H1 (cell line): ENCODE data around the gene FOXC2. TPM values are rescaled to one million over a fixed set of nuclear protein-coding genes. Genes with fewer than 3 reads are reported as not detected.

ENCODE experiments used
- CTCF ChIA-PET: fragments of 300-600 bp; sonication (Branson Sonifier 250); formaldehyde crosslinking; loops from one replicate; lab custom pipeline; 2021; ENCODE audit not compliant: partially characterized antibody; lab: Charles Lee
- POLR2A ChIA-PET: fragments of 300-600 bp; sonication (Branson Sonifier 250); formaldehyde crosslinking; loops from one replicate; lab custom pipeline; 2021; ENCODE audit warnings: inconsistent platforms; ENCODE audit not compliant: partially characterized antibody; lab: Charles Lee
- DNase-seq, 2 experiments: peaks; one replicate each; pipeline versions ENCODE4 v3.0.0 to v3.0.0-alpha.2; 2010 to 2022; ENCODE audit warnings: low spot score in 2 of 2, low read depth in 1 of 2, mixed read lengths in 1 of 2
- FAIRE-seq: peaks from 2 replicates; lab custom pipeline; 2011; peaks lifted over from hg19 to GRCh38; lab: Jason Lieb, UNC
- H2AFZ ChIP-seq: 2 replicates; pipeline ENCODE4 v1.8.1; 2012; ENCODE audit warnings: low read length, inconsistent platforms
- H2AK5ac ChIP-seq: 2 replicates; pipeline ENCODE4 v1.6.1; 2013; ENCODE audit warnings: low read depth, low read length
- H2BK120ac ChIP-seq: replicated peaks from 2 replicates; pipeline ENCODE3; 2013; ENCODE audit warnings: low read depth, low read length, inconsistent platforms
- H2BK12ac ChIP-seq: 2 replicates; pipeline ENCODE4 v1.6.1; 2013; ENCODE audit warnings: low read depth, low read length
- H2BK15ac ChIP-seq: 2 replicates; pipeline ENCODE4 v1.6.1; 2013; ENCODE audit warnings: low read length
- H2BK20ac ChIP-seq: 2 replicates; pipeline ENCODE4 v1.6.1; 2013; ENCODE audit warnings: low read length
- H2BK5ac ChIP-seq: 2 replicates; pipeline ENCODE4 v1.6.1; 2013; ENCODE audit warnings: low read depth, low read length
- H3K14ac ChIP-seq: 2 replicates; pipeline ENCODE4 v1.6.1; 2013; ENCODE audit warnings: inconsistent platforms; ENCODE audit not compliant: insufficient read length
- H3K18ac ChIP-seq: 2 replicates; pipeline ENCODE4 v1.6.1; 2013; ENCODE audit warnings: low read length; ENCODE audit errors: extremely low read depth
- H3K23ac ChIP-seq: 2 replicates; pipeline ENCODE4 v1.6.1; 2013; ENCODE audit warnings: inconsistent platforms; ENCODE audit not compliant: insufficient read length
- H3K23me2 ChIP-seq: 2 replicates; pipeline ENCODE4 v1.6.1; 2013; ENCODE audit warnings: low read depth, low read length
- H3K27ac ChIP-seq: 2 replicates; pipeline ENCODE4 v1.6.1; 2011; ENCODE audit warnings: low read depth, low read length, inconsistent platforms
- H3K27me3 ChIP-seq, 4 experiments: replicated peaks in 1 of 4; 1 replicate in 1 of 4; 2 replicates in 3 of 4; pipeline versions ENCODE4 v1.6.1 to v1.8.1; 2011 to 2013; ENCODE audit warnings: low read length in 3 of 4, mild to moderate bottlenecking in 3 of 4, inconsistent platforms in 2 of 4, mixed read lengths in 2 of 4, moderate library complexity in 1 of 4; ENCODE audit not compliant: control insufficient read depth in 3 of 4, insufficient read depth in 3 of 4; ENCODE audit errors: extremely low read depth in 1 of 4
- H3K36me3 ChIP-seq, 4 experiments: 2 replicates each; pipeline versions ENCODE4 v1.6.1 to v1.8.1; 2011 to 2013; ENCODE audit warnings: mild to moderate bottlenecking in 4 of 4, low read length in 3 of 4, moderate library complexity in 2 of 4, control low read depth in 1 of 4, inconsistent platforms in 1 of 4; ENCODE audit not compliant: insufficient read depth in 4 of 4, control insufficient read depth in 2 of 4
- H3K4ac ChIP-seq: replicated peaks from 2 replicates; pipeline ENCODE3; 2013; ENCODE audit warnings: low read length, low read depth, mixed read lengths, inconsistent platforms; ENCODE audit not compliant: insufficient read length
- H3K4me1 ChIP-seq, 4 experiments: replicated peaks in 1 of 4; 1 replicate in 1 of 4; 2 replicates in 3 of 4; pipeline versions ENCODE4 v1.6.1 to v1.8.1; 2011 to 2013; ENCODE audit warnings: low read length in 3 of 4, inconsistent platforms in 2 of 4, mixed read lengths in 1 of 4; ENCODE audit not compliant: insufficient read depth in 4 of 4, control insufficient read depth in 3 of 4
- H3K4me2 ChIP-seq, 2 experiments: 2 replicates each; pipeline versions ENCODE4 v1.6.1 to v1.8.1; 2011 to 2013; ENCODE audit warnings: low read depth in 2 of 2, low read length in 2 of 2, control low read depth in 1 of 2, inconsistent platforms in 1 of 2, mild to moderate bottlenecking in 1 of 2; ENCODE audit not compliant: insufficient read depth in 1 of 2
- H3K4me3 ChIP-seq, 4 experiments: fragments of 200-600, 300-600 bp in 1 of 4; sonication (generic), shearing (Covaris generic), sonication (Bioruptor Twin) in 1 of 4; 2 replicates each; pipeline versions ENCODE4 v1.5.1 to v1.8.1; 2011 to 2016; ENCODE audit warnings: low read length in 4 of 4, low read depth in 3 of 4, control low read depth in 2 of 4, inconsistent platforms in 2 of 4, mild to moderate bottlenecking in 2 of 4, mixed read lengths in 1 of 4, moderate library complexity in 1 of 4; ENCODE audit not compliant: insufficient read depth in 2 of 4; ENCODE audit errors: extremely low read depth in 1 of 4
- H3K56ac ChIP-seq: replicated peaks from 2 replicates; pipeline ENCODE3; 2013; ENCODE audit warnings: low read depth, mild to moderate bottlenecking, mixed read lengths, low read length, inconsistent platforms; ENCODE audit not compliant: insufficient read length
- H3K79me1 ChIP-seq: 2 replicates; pipeline ENCODE4 v1.6.1; 2013; ENCODE audit warnings: low read depth, low read length, control low read depth
- H3K79me2 ChIP-seq, 2 experiments: 2 replicates each; pipeline versions ENCODE4 v1.6.1 to v1.8.1; 2012 to 2013; ENCODE audit warnings: low read length in 2 of 2, mild to moderate bottlenecking in 2 of 2, inconsistent platforms in 1 of 2; ENCODE audit not compliant: insufficient read depth in 2 of 2, control insufficient read depth in 1 of 2
- H3K9ac ChIP-seq, 4 experiments: replicated peaks in 1 of 4; 1 replicate in 1 of 4; 2 replicates in 3 of 4; pipeline versions ENCODE4 v1.6.1 to v1.8.1; 2011 to 2013; ENCODE audit warnings: low read depth in 3 of 4, low read length in 3 of 4, control low read depth in 2 of 4, mild to moderate bottlenecking in 2 of 4, moderate library complexity in 2 of 4, inconsistent platforms in 1 of 4; ENCODE audit errors: extremely low read depth in 1 of 4
- H3K9me3 ChIP-seq, 2 experiments: 2 replicates each; pipeline versions ENCODE4 v1.6.1 to v1.8.1; 2012 to 2013; ENCODE audit warnings: mild to moderate bottlenecking in 2 of 2, moderate library complexity in 2 of 2, control low read depth in 1 of 2, inconsistent platforms in 1 of 2, low read depth in 1 of 2, low read length in 1 of 2, mixed read lengths in 1 of 2; ENCODE audit not compliant: insufficient read depth in 2 of 2
- H4K20me1 ChIP-seq, 2 experiments: replicated peaks in 1 of 2; 2 replicates each; pipeline versions ENCODE3 to v1.8.1; 2011 to 2013; ENCODE audit warnings: inconsistent platforms in 2 of 2, low read length in 2 of 2, mild to moderate bottlenecking in 1 of 2; ENCODE audit not compliant: insufficient read depth in 2 of 2, control insufficient read depth in 1 of 2
- H4K5ac ChIP-seq: 2 replicates; pipeline ENCODE4 v1.6.1; 2013; ENCODE audit warnings: low read length, low read depth, mixed read lengths, inconsistent platforms; ENCODE audit not compliant: insufficient read length
- H4K8ac ChIP-seq: 2 replicates; pipeline ENCODE4 v1.8.0; 2013; ENCODE audit warnings: mild to moderate bottlenecking, moderate library complexity, low read length, inconsistent platforms; ENCODE audit not compliant: insufficient read depth; ENCODE audit errors: extremely low read depth
- H4K91ac ChIP-seq: replicated peaks from 2 replicates; pipeline ENCODE3; 2013; ENCODE audit warnings: low read length, mixed read lengths, inconsistent platforms; ENCODE audit not compliant: insufficient read length
- CTBP2 ChIP-seq: IDR thresholded peaks from 2 replicates; pipeline ENCODE4 v1.7.0; 2011; ENCODE audit warnings: borderline replicate concordance, mild to moderate bottlenecking, moderate library complexity, mixed read lengths, low read length; ENCODE audit not compliant: insufficient read depth, insufficient read length
- GABPA ChIP-seq: IDR thresholded peaks from 2 replicates; pipeline ENCODE4 v1.6.1; 2011; ENCODE audit warnings: mild to moderate bottlenecking, low read length, moderate library complexity, borderline replicate concordance; ENCODE audit not compliant: insufficient read depth
- PHF8 ChIP-seq: fragments of 200-600 bp; sonication (generic); conservative IDR thresholded peaks from 2 replicates; pipeline ENCODE4 v1.7.1; 2012; ENCODE audit warnings: low read depth, mild to moderate bottlenecking, inconsistent platforms, low read length, moderate library complexity
- RNF2 ChIP-seq: fragments of 200-900, 300-1000 bp; sonication (generic); IDR thresholded peaks from 2 replicates; pipeline ENCODE4 v1.7.1; 2016; ENCODE audit warnings: borderline replicate concordance, low read depth, mild to moderate bottlenecking, antibody characterized with exemption, low read length; ENCODE audit not compliant: poor library complexity, severe bottlenecking; ENCODE audit errors: missing control alignments
- SIN3A ChIP-seq, 2 experiments: IDR thresholded peaks in 1 of 2; conservative IDR thresholded peaks in 1 of 2; 2 replicates each; pipeline ENCODE4 v1.6.1; 2011 to 2012; ENCODE audit warnings: low read length in 2 of 2, improper control_type of control experiment in 1 of 2, low read depth in 1 of 2, mild to moderate bottlenecking in 1 of 2
- SIX5 ChIP-seq: IDR thresholded peaks from 2 replicates; pipeline ENCODE4 v1.6.1; 2011; ENCODE audit warnings: mild to moderate bottlenecking, low read depth, low read length
- SP2 ChIP-seq: IDR thresholded peaks from 2 replicates; pipeline ENCODE4 v1.6.1; 2012; ENCODE audit warnings: mild to moderate bottlenecking, low read length, inconsistent platforms
- TEAD4 ChIP-seq: IDR thresholded peaks from 2 replicates; pipeline ENCODE4 v1.6.1; 2012; ENCODE audit warnings: low read depth, low read length, inconsistent platforms, mixed read lengths
- WGBS, 2 experiments: shearing (Covaris generic) in 1 of 2; methylation state at CpG; one replicate each; pipeline versions ENCODE4 v1.1.6 to v1.1.7; 2013 to 2015; ENCODE audit warnings: low lambda C conversion rate in 2 of 2, mixed read lengths in 2 of 2, inconsistent platforms in 1 of 2, low coverage in 1 of 2, missing lambda C conversion rate in 1 of 2; ENCODE audit not compliant: insufficient replicate concordance in 2 of 2, insufficient coverage in 1 of 2, insufficient read length in 1 of 2; ENCODE audit errors: extremely low coverage in 1 of 2, missing lambda C conversion rate in 1 of 2; 5-methylcytosine and 5-hydroxymethylcytosine counted together
- polyA plus RNA-seq, 7 experiments: library from polyadenylated mRNA; depleted of rRNA in 3 of 7; stranded (reverse) in 5 of 7; unstranded in 2 of 7; fragments of >200 nt in 5 of 7; fragments of 200-250 nt in 2 of 7; gene quantifications; 1 replicate in 5 of 7; 2 replicates in 1 of 7; 4 replicates in 1 of 7; pipeline versions ENCODE4 v1.2.1 to v1.2.3, GENCODE V29; 2011 to 2013; ENCODE audit warnings: missing spikeins in 2 of 7, mixed read lengths in 2 of 7
- total RNA-seq: library from RNA; stranded (reverse); fragmentation: NEBNext Ultra II Directional; extraction: Animal tissue kit (Norgen Biotek cat#: 25700); gene quantifications from 2 replicates; pipeline ENCODE4 v1.2.1, GENCODE V29; 2021
- TF ChIP-seq, protein P1 (sequence below): IDR thresholded peaks from 2 replicates; pipeline ENCODE4 v1.6.1; 2011; ENCODE audit warnings: low read depth, mild to moderate bottlenecking, low read length; ENCODE audit not compliant: insufficient read depth

Gene FOXC2
- total and polyA plus RNA-seq, 2 of the 8 experiments (the other 6 are each of a cell fraction or from before 2014, with no cell fraction given): 0.09 TPM; not detected in 1

DNA sequence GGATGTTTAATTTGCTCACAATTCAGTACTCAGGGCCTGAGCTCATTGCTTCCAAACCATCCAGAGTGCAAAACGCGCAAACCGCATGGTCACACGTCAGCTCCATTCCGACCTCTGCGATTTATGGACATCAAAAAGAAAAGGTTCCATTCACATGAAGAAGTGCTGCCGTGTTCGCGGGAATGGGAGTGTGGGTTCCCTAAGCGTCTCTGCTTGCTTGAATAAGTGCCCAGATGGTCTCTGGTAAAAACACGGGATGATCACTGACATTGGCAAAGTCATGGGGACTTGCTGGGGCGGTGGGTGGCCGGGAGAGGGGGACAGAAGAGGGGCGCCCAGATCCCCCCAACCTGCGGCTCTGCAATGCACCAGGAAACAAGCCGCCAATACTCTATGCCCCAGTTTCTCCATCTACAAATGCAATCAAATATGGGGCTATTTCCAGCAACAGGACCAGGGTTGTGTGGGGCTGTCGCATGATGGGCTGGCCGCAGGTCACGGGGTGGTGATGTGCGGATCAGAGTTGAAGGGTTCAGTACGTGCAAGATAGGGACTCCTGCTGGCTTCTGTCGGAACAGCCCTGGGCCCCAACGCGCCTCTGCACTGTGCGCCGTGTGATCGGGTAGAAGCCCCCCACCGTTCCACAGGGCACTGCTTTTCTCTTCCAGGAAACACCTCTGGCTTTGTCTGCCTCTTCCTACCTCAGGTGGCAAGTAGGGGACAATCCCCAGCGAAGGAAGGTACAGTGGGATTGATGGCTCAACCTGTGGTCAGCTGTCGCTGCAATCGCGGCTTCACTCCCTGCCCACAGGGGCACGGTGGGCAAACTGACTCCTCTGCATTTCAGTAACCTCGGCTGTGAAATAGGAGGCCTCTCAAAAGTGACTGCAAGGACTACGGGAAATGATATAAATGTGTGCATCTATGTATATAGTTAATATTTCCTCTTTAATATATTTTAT lies 45.1 kb upstream of the FOXC2 start:
- Histone ChIP-seq H3K36me3 (no peaks in the 10 kb centered on the region), H3K9me3 (no peaks in the 10 kb centered on the region; a peak in 1 of 4 replicates), H3K27ac (no peak overlapping the region), H2AK5ac (no peak overlapping the region), H3K23me2 (no peaks in the 10 kb centered on the region), H2AFZ (no peak overlapping the region), H3K9ac (no peak overlapping the region), H2BK20ac (no peak overlapping the region), H3K23ac (no peak overlapping the region), H2BK5ac (no peak overlapping the region), H4K8ac (no peak overlapping the region), H4K5ac (no peak overlapping the region), H3K79me1 (no peaks in the 10 kb centered on the region), H3K4me3 (no peak overlapping the region), H3K79me2 (no peaks in the 10 kb centered on the region), H3K4me2 (no peak overlapping the region), H3K4ac (no peak overlapping the region), H3K14ac (no peak overlapping the region), H3K56ac (no peak overlapping the region), H3K18ac (no peak overlapping the region), H3K4me1 (peaks cover 0 to 4% (median under 1%) of the 10 kb centered on the region in 4 experiments; a peak in 4 of 7 replicates), H2BK120ac (no peak overlapping the region), H4K91ac (no peak overlapping the region), H2BK12ac (no peak overlapping the region), H4K20me1 (peaks cover 4 to 5% of the 10 kb centered on the region in 2 experiments), H3K27me3 (peaks cover 24 to 38% (median 30%) of the 10 kb centered on the region in 4 experiments), H2BK15ac (no peak overlapping the region)
- FAIRE-seq (no peak), DNase-seq (no peak)
- CTCF ChIA-PET: interaction anchor here (0.7 to 6.0 kb wide), 15 partner anchors 9 to 502 kb away, joined by 3 to 84 read pairs (median 5); no protein-coding TSS in a partner anchor
- POLR2A ChIA-PET: interaction anchor here (0.6 kb wide), 1 partner anchor 204 kb away, joined by 3 read pairs; no protein-coding TSS in a partner anchor
- WGBS, 2 experiments: 85% methylated on average over 29 of the region's 35 CpGs; no CpG with 5 or more reads in 1 of the 2 experiments
- TF ChIP-seq TEAD4 (no peak), SP2 (no peak), RNF2 (no peak), CTBP2 (no peak), SIN3A (conservative IDR thresholded peaks at IDR 0.05 in 1 of 2, IDR thresholded peaks at IDR 0.05 in 1 of 2; ENCODE audit: low read depth in 1 of 2, low read length in 2 of 2) (no peak), GABPA (peak; percentile 45; the same call in 1 of the 2 replicates), PHF8 (no peak), SIX5 (no peak)
- TF ChIP-seq, protein P1, sequence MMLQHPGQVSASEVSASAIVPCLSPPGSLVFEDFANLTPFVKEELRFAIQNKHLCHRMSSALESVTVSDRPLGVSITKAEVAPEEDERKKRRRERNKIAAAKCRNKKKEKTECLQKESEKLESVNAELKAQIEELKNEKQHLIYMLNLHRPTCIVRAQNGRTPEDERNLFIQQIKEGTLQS: no peak
